Aorta (tissue), 5 donors: ENCODE results near the gene LUC7L3. TPM values are rescaled to one million over a fixed set of nuclear protein-coding genes. Genes with fewer than 3 reads are reported as not detected.

Experiments used
- ATAC-seq: fragments of 200-7000 bp; cut with Tn5 transposase; one replicate; pipeline ENCODE4 v1.9.1; 2022; ENCODE audit warnings: moderate library complexity; ENCODE audit not compliant: low FRiP score
- DNase-seq, 2 donors: peaks; one replicate each; pipeline ENCODE4 v3.0.0-alpha.2; 2020
- H3K27ac ChIP-seq, 2 donors: one replicate each; pipeline ENCODE4 v1.5.1; 2013; ENCODE audit warnings: low read length in 2 of 2, mild to moderate bottlenecking in 2 of 2, moderate library complexity in 2 of 2, control low read depth in 1 of 2, inconsistent platforms in 1 of 2, low read depth in 1 of 2
- H3K27me3 ChIP-seq, 2 donors: one replicate each; pipeline ENCODE4 v1.6.1; 2013; ENCODE audit warnings: control low read depth in 1 of 2, low read length in 1 of 2, mild to moderate bottlenecking in 1 of 2, moderate library complexity in 1 of 2; ENCODE audit not compliant: insufficient read depth in 2 of 2, control insufficient read depth in 1 of 2
- H3K36me3 ChIP-seq, 2 donors: one replicate each; pipeline ENCODE4 v1.6.1; 2013; ENCODE audit warnings: control low read depth in 1 of 2, low read length in 1 of 2, mild to moderate bottlenecking in 1 of 2; ENCODE audit not compliant: insufficient read depth in 2 of 2, control insufficient read depth in 1 of 2
- H3K4me1 ChIP-seq, 2 donors: one replicate each; pipeline ENCODE4 v1.6.1; 2013; ENCODE audit warnings: low read length in 2 of 2, control low read depth in 1 of 2, mild to moderate bottlenecking in 1 of 2, moderate library complexity in 1 of 2; ENCODE audit not compliant: insufficient read depth in 2 of 2, control insufficient read depth in 1 of 2
- H3K4me3 ChIP-seq, 2 donors: one replicate each; pipeline ENCODE4 v1.5.1; 2013; ENCODE audit warnings: low read length in 2 of 2, control low read depth in 1 of 2, mild to moderate bottlenecking in 1 of 2
- H3K9me3 ChIP-seq: one replicate; pipeline ENCODE4 v1.6.1; 2013; ENCODE audit warnings: mild to moderate bottlenecking, low read length; ENCODE audit not compliant: control insufficient read depth
- WGBS, 2 donors: extraction: QIAGEN DNeasy Blood & Tissue Kit; methylation state at CpG; one replicate each; pipeline ENCODE4 v1.1.7; 2013; 5-methylcytosine and 5-hydroxymethylcytosine counted together
- intact Hi-C, 2 donors: fragments of 100-400 bp; cut with DNase I; formaldehyde crosslinking; loops; one replicate each; pipeline versions ENCODE4 v1.14.2 to v1.15.0; 2022
- polyA plus RNA-seq, 2 donors: library from polyadenylated mRNA; stranded (reverse); fragments of 200-250 nt; gene quantifications; one replicate each; pipeline ENCODE4 v1.2.3, GENCODE V29; 2013
- total RNA-seq, 2 donors: library from RNA; stranded (reverse); fragmentation: NEBNext Ultra II Directional; extraction: Animal tissue kit (Norgen Biotek cat#: 25700); gene quantifications; one replicate each; pipeline ENCODE4 v1.2.1, GENCODE V29; 2021
- donor health status: healthy with polysubstance abuse.
- donor health status: Bipolar disorder and iron deficiency.
- donor health status: DM: no; HTN: no; CAD: no.
- donor health status: DM: no; HTN: no; CAD: no.
- donor health status: DM: yes; HTN: yes; CAD: no.

The LUC7L3 gene
- total and polyA plus RNA-seq, 4 donors: 123 to 852 (median 168) TPM

DNA sequence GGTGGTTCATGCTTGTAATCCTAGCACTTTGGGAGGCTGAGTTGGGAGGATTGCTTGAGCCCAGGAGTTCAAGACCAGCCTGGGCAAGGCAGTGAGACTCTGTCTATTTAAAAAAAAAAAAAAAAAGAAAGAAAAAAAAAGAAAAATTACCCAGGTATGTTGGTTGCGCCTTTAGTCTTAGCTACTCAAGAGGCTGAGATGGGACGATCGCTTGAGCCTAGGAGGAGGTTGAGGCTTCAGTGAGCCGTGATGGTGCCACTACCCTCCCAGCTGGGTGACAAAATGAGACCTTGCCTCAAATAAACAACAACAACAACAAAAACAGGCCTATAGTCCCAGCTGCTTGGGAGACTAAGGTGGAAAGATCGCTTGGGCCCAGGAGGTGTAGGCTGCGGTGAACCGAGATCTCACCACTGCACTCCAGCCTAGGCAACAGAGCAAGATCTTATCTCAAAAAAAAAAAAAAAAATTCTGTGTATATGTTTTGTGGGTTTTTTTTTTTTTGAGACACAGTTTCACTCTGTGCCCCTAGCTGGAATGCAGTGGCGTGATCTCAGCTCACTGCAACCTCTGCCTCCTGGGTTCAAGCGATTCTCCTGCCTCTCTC, 60.4 kb downstream of the LUC7L3 start:
- Histone ChIP-seq H3K36me3 (no peaks in the 10 kb centered on the region), H3K9me3 (no peaks in the 10 kb centered on the region), H3K4me1 (no peaks in the 10 kb centered on the region), H3K4me3 (no peak overlapping the region), H3K27me3 (no peaks in the 10 kb centered on the region), H3K27ac (no peak overlapping the region)
- ATAC-seq: no peak
- intact Hi-C loops: loop anchor here (5.0 kb wide), 2 partner anchors 177 to 233 kb away; partner anchors contain the start of gene SPATA20 (in 1 of the 2)
- DNase-seq: no peak
- WGBS, 2 donors: 95 to 98% methylated on average over 9 of the region's 9 CpGs

DNA sequence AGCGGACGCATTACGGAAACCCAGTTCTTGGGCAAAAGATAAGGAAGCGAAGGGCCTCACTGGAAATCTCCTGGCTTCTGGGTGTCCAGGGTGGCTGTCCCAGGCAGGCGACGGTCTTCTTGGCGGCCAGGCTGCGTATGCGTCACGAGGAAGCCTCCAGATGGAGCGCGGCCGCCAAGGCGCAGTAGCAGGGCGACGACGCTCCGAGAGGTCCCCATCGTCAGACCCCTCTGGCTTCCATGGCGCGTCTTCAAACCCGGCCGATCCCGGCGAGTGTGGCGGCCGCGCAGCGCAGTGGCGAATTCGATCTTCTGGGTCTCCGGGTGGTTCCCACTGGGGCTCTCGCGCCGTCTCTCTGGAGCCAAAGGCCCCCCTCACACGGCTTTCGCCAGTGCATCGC, 61.8 kb downstream of the LUC7L3 start:
- DNase-seq (peak in 1 of 2 donors; percentile 78), ATAC-seq (no peak)
- no peaks in the 10 kb centered on the region for H3K9me3 ChIP-seq
- intact Hi-C loops: loop anchor here (5.0 kb wide), 2 partner anchors 176 to 234 kb away; partner anchors contain the start of gene SPATA20 (in 1 of the 2)
- no peaks in the 10 kb centered on the region for H3K36me3 ChIP-seq
- no peak overlapping the region for H3K4me3 ChIP-seq
- no peak overlapping the region for H3K27ac ChIP-seq
- H3K27me3 ChIP-seq: no peaks in the 10 kb centered on the region
- no peaks in the 10 kb centered on the region for H3K4me1 ChIP-seq
- WGBS, 2 donors: 22 to 32% methylated on average over 38 of the region's 38 CpGs

DNA sequence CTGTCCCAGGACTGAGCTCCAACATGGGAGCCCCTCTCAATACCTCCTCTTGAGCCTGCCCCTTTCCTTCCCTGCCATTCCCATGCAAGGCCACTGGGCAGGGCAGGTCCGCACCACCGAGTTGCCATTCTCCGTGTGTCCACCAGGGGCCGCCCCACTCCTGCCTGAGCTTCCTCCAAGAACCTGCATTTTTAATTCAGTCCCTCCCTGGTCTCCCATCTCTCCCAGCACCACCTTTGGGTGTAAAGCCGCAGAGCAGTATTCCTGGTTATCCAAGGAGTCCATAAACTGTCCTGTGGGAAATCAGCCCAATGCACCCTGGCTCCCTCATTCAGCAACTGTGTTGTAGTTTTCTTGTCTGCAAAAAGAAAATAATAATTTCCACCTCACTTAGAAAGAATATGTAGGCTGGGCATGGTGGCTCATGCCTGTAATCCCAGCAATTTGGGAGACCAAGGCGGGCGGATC, 63.8 kb downstream of the LUC7L3 start:
- no peak overlapping the region for H3K27ac ChIP-seq
- intact Hi-C loops: loop anchor here (1.0 to 5.0 kb wide), 3 partner anchors 59 to 236 kb away; partner anchors contain the start of gene SPATA20 (in 1 of the 2)
- no peaks in the 10 kb centered on the region for H3K27me3 ChIP-seq
- DNase-seq (peak; percentile 85 to 95), ATAC-seq (peak; percentile 90)
- WGBS, 2 donors: 17 to 19% methylated on average over 7 of the region's 7 CpGs
- no peak overlapping the region for H3K4me3 ChIP-seq
- H3K4me1 ChIP-seq: no peaks in the 10 kb centered on the region
- H3K36me3 ChIP-seq: no peaks in the 10 kb centered on the region
- H3K9me3 ChIP-seq: no peaks in the 10 kb centered on the region

DNA sequence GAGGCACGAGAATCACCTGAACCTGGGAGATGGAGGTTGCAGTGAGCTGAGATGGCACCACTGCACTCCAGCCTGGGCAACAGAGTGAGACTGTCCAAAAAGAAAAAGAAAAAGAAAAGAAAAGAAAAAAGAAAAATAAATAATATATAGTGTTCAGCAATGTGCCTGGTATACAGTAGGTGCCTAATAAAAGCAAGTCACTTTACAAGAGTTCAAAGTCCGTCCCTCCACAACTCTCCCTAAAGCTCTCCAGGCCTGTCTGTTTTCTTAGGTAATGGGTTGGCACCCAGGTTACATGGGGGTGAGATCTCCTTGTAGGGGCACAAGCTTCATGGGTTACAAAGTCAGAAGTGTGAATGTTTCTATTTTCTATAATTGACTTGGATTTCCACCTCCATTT, 64.5 kb downstream of the LUC7L3 start:
- H3K4me1 ChIP-seq: no peaks in the 10 kb centered on the region
- no peaks in the 10 kb centered on the region for H3K9me3 ChIP-seq
- H3K27me3 ChIP-seq: no peaks in the 10 kb centered on the region
- intact Hi-C loops: loop anchor here (1.0 to 5.0 kb wide), 4 partner anchors 57 to 237 kb away; partner anchors contain the start of gene SPATA20 (in 1 of the 2)
- ATAC-seq: no peak
- 92 to 93% methylated on average over 2 of the region's 2 CpGs for WGBS, 2 donors
- no peak overlapping the region for H3K27ac ChIP-seq
- H3K36me3 ChIP-seq: no peaks in the 10 kb centered on the region
- no peak for DNase-seq
- H3K4me3 ChIP-seq: no peak overlapping the region

DNA sequence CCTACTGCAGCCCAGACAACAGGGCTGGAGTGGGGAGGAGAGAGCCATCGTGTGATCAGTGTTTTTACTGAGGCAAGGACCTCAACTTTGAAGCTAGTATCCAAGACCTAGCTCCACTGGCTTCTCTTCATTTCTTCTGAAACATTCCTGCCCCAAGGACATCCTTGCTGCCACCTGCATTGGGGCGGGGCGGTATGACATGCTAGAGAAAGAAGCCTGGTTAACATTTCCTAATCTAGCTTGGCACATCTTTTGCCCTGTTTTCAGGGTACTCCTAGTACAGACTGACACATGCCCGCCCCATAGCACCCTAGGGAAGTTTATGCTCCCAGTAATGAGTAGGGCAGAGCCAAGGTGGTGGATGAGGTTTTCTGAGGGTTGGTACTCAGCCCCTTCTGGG, 65.7 kb downstream of the LUC7L3 start:
- Histone ChIP-seq H3K27ac (no peak overlapping the region), H3K27me3 (no peaks in the 10 kb centered on the region), H3K9me3 (no peaks in the 10 kb centered on the region), H3K4me3 (no peak overlapping the region), H3K36me3 (no peaks in the 10 kb centered on the region), H3K4me1 (no peaks in the 10 kb centered on the region)
- 79 to 88% methylated on average over 4 of the region's 4 CpGs for WGBS, 2 donors
- ATAC-seq (no peak), DNase-seq (no peak)
- intact Hi-C loops: loop anchor here (2.0 to 5.0 kb wide), 2 partner anchors 56 to 172 kb away; no protein-coding TSS in a partner anchor

DNA sequence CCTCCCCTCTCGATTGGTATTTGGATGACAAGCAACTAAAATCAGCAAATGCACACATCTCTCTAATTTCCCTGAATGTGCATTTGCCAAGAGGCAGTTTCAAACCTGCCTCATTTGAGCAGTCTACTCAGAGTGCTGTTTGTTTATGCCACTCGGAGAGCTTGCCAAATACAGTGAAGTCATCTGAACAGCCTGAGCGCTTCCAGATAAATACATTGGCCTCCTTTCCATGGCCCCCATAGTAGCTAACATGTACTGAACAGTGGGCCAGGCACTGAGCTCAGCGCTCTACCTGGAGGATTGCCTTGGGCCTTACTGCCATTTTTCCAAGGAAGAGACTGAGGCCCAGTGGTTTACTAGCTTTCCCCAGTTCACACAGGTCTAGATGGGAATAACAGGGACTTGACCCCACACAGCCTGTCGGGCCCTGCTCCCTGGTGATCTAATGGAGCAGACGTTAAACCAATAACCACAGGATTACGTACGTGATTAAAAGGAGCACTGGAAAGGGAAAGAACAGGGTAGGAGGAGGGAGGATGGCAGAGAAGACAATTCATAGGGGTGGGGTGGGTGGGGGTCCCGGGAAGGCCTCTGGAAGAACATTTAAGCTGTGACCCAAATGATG, 66.7 kb downstream of the LUC7L3 start:
- Histone ChIP-seq H3K36me3 (no peaks in the 10 kb centered on the region), H3K27me3 (no peaks in the 10 kb centered on the region), H3K4me3 (no peak overlapping the region), H3K9me3 (no peaks in the 10 kb centered on the region), H3K4me1 (no peaks in the 10 kb centered on the region), H3K27ac (no peak overlapping the region)
- intact Hi-C loops: loop anchor here (2.0 to 5.0 kb wide), 2 partner anchors 55 to 171 kb away; no protein-coding TSS in a partner anchor
- 37 to 42% methylated on average over 9 of the region's 9 CpGs for WGBS, 2 donors
- DNase-seq: no peak
- ATAC-seq: no peak

DNA sequence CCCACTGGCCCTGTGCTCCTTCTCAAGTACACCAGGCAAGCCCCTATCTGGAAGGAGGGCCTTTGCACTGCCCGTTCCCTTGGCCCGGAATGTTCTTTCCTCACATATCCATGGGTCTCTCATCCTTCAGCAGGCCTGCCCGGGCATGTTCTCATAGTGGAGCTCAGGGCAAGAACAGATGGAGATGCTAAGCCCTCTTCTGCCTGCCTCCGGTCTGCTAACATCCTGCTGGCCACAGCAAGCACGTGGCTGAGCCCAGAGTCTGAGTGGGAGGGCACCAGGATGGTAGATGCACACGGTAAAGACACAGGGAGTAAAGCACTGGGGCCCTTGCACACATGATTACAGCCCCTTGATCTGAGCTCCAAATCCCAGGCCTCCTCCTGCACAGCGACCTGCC, 67.7 kb downstream of the LUC7L3 start:
- Histone ChIP-seq H3K9me3 (no peaks in the 10 kb centered on the region), H3K27me3 (no peaks in the 10 kb centered on the region), H3K4me3 (no peak overlapping the region), H3K36me3 (no peaks in the 10 kb centered on the region), H3K4me1 (no peaks in the 10 kb centered on the region), H3K27ac (no peak overlapping the region)
- 95% methylated on average over 7 of the region's 7 CpGs for WGBS, 2 donors
- ATAC-seq (no peak), DNase-seq (no peak)
- intact Hi-C loops: loop anchor here in 1 of 2 donors (5.0 kb wide), 1 partner anchor 170 kb away; no protein-coding TSS in a partner anchor

DNA sequence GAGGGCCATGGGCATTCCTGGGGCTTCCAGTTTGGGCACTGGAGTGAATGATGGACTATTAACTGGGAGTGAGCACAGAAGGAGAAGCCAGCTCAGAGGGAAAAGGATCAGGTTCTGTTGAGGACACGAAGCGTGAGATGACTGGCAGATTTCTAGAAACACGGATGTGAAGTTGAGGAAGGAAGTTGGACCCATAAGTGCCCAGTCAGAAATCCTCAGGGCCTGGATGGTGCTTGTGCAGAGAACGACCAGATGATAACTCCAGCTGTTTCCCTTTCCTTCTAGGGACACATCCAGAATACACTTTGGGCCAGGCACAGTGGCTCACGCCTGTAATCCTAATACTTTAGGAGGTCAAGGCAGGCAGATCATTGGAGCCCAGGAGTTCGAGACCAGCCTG, 71.2 kb downstream of the LUC7L3 start:
- no peaks in the 10 kb centered on the region for H3K27me3 ChIP-seq
- DNase-seq (no peak), ATAC-seq (no peak)
- intact Hi-C loops: no loop called here
- 87 to 90% methylated on average over 6 of the region's 6 CpGs for WGBS, 2 donors
- H3K4me1 ChIP-seq: no peaks in the 10 kb centered on the region
- no peaks in the 10 kb centered on the region for H3K36me3 ChIP-seq
- H3K4me3 ChIP-seq: no peak overlapping the region
- H3K9me3 ChIP-seq: no peaks in the 10 kb centered on the region
- no peak overlapping the region for H3K27ac ChIP-seq

DNA sequence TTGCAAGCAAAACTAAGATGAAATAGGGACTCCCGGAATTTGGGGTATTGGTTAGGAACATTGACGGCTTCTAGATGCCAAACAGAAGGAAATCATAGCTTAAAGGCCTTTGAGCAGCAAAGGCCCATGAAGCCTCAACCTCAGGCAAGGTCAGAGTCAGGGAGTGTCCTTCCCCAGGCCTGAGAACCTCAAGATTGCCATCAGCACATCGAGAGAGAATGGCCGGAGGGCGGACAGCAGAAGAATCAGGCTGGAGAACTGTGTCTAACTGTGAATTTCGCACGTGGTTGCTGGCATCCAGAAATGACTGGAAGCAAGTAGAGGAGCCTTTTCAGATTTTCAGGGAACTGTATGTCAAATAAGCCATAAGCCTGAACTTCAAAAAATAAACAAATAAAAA, 72.7 kb downstream of the LUC7L3 start:
- ATAC-seq (no peak), DNase-seq (no peak)
- no peaks in the 10 kb centered on the region for H3K36me3 ChIP-seq
- H3K27me3 ChIP-seq: no peaks in the 10 kb centered on the region
- H3K4me1 ChIP-seq: no peaks in the 10 kb centered on the region
- 94% methylated on average over 7 of the region's 7 CpGs for WGBS, 2 donors
- H3K4me3 ChIP-seq: no peak overlapping the region
- no peaks in the 10 kb centered on the region for H3K9me3 ChIP-seq
- H3K27ac ChIP-seq: no peak overlapping the region
- intact Hi-C loops: no loop called here
